HepG2 (cell line): ENCODE results near the gene TCEA3. TPM values are rescaled to one million over a fixed set of nuclear protein-coding genes. Genes with fewer than 3 reads are reported as not detected.

Source experiments
- ASH2L ChIP-seq: fragments of 300-600, 200-600 bp; sonication (generic); IDR thresholded peaks from 2 replicates; pipeline ENCODE4 v1.7.0; 2017; ENCODE audit warnings: low read depth, mild to moderate bottlenecking, moderate library complexity, mixed read lengths, low read length; ENCODE audit not compliant: insufficient read length
- ATF4 ChIP-seq, 2 experiments: fragments of 450-650 bp in 1 of 2; sonication (generic) in 1 of 2; formaldehyde crosslinking; IDR thresholded peaks; 2 replicates each; pipeline versions ENCODE4 v1.5.0 to v1.8.0; 2020 to 2022; ENCODE audit warnings: mild to moderate bottlenecking in 1 of 2, missing genetic modification reagents in 1 of 2
- GTF3A ChIP-seq: sonication (generic); formaldehyde crosslinking; conservative IDR thresholded peaks from 2 replicates; pipeline ENCODE4 v1.4.0; 2020; ENCODE audit warnings: mild to moderate bottlenecking, missing genetic modification reagents
- HNRNPUL1 ChIP-seq: fragments of 200-400 bp; formaldehyde crosslinking; IDR thresholded peaks from 2 replicates; pipeline ENCODE4 v1.6.1; 2017; ENCODE audit warnings: low read depth, mild to moderate bottlenecking, low read length, moderate library complexity
- HOMEZ ChIP-seq: IDR thresholded peaks from 2 replicates; pipeline ENCODE4 v1.6.1; 2016; ENCODE audit warnings: low read depth
- MLLT10 ChIP-seq: sonication (generic); formaldehyde crosslinking; IDR thresholded peaks from 2 replicates; pipeline ENCODE4 v1.4.0; 2020; ENCODE audit warnings: missing genetic modification reagents
- SETDB1 ChIP-seq: sonication (generic); formaldehyde crosslinking; IDR thresholded peaks from 2 replicates; pipeline ENCODE4 v1.5.1; 2020; ENCODE audit warnings: missing genetic modification reagents, mild to moderate bottlenecking, borderline replicate concordance
- SMC3 ChIP-seq: IDR thresholded peaks from 2 replicates; pipeline ENCODE4 v1.6.1; 2011; ENCODE audit warnings: low read length, improper control_type of control experiment
- SP140L ChIP-seq: sonication (generic); formaldehyde crosslinking; IDR thresholded peaks from 2 replicates; pipeline ENCODE4 v1.4.0; 2020; ENCODE audit warnings: missing genetic modification reagents, borderline replicate concordance
- ZC3H4 ChIP-seq: sonication (generic); formaldehyde crosslinking; IDR thresholded peaks from 2 replicates; pipeline ENCODE4 v1.4.0; 2020; ENCODE audit warnings: missing genetic modification reagents, borderline replicate concordance
- ZNF44 ChIP-seq: sonication (generic); formaldehyde crosslinking; IDR thresholded peaks from 2 replicates; pipeline ENCODE4 v1.5.1; 2020; ENCODE audit warnings: mild to moderate bottlenecking, missing genetic modification reagents
- ZNF446 ChIP-seq: sonication (generic); formaldehyde crosslinking; IDR thresholded peaks from 2 replicates; pipeline ENCODE4 v1.5.0; 2020; ENCODE audit warnings: mild to moderate bottlenecking, missing genetic modification reagents
- ZNF564 ChIP-seq: sonication (generic); formaldehyde crosslinking; IDR thresholded peaks from 2 replicates; pipeline ENCODE4 v1.8.1; 2023; ENCODE audit warnings: mild to moderate bottlenecking, missing genetic modification reagents
- ZNF605 ChIP-seq: sonication (generic); formaldehyde crosslinking; IDR thresholded peaks from 2 replicates; pipeline ENCODE4 v1.8.0; 2022; ENCODE audit warnings: mild to moderate bottlenecking, missing genetic modification reagents
- ZNF670 ChIP-seq: sonication (generic); formaldehyde crosslinking; IDR thresholded peaks from 2 replicates; pipeline ENCODE4 v1.8.0; 2022; ENCODE audit warnings: mild to moderate bottlenecking, missing genetic modification reagents, borderline replicate concordance
- ZNF879 ChIP-seq: sonication (generic); formaldehyde crosslinking; IDR thresholded peaks from 2 replicates; pipeline ENCODE4 v1.8.1; 2023; ENCODE audit warnings: missing genetic modification reagents
- polyA plus RNA-seq, 8 experiments: library from polyadenylated mRNA; depleted of rRNA in 3 of 8; stranded (reverse) in 7 of 8; unstranded in 1 of 8; fragments of >200 nt; fragmentation: Illumina TruSeq in 4 of 8; extraction: Trizol in 4 of 8; gene quantifications; 2 replicates each; pipeline versions ENCODE4 v1.2.1 to v1.2.3, GENCODE V29; 2011 to 2016; ENCODE audit warnings: low read depth in 4 of 8, missing spikeins in 1 of 8, mixed read lengths in 1 of 8; ENCODE audit not compliant: insufficient read depth in 1 of 8
- total RNA-seq, 5 experiments: library from RNA; depleted of rRNA; stranded (reverse); fragments of >200 nt; fragmentation: Illumina TruSeq; extraction: Trizol; gene quantifications; 2 replicates each; pipeline ENCODE4 v1.2.3, GENCODE V29; 2016; ENCODE audit warnings: low read depth in 1 of 5
- TF ChIP-seq, protein P1 (sequence below): sonication (generic); formaldehyde crosslinking; IDR thresholded peaks from 2 replicates; pipeline ENCODE4 v1.8.1; 2023; ENCODE audit warnings: mild to moderate bottlenecking, missing genetic modification reagents
- TF ChIP-seq, protein P2 (sequence below): sonication (generic); formaldehyde crosslinking; IDR thresholded peaks from 2 replicates; pipeline ENCODE4 v1.4.0; 2020; ENCODE audit warnings: low read depth, mild to moderate bottlenecking, missing genetic modification reagents

The TCEA3 gene
- total and polyA plus RNA-seq, 2 of the 13 experiments (the other 11 are each of a cell fraction or from before 2014, with no cell fraction given), result 55.5 to 84.6 TPM

DNA sequence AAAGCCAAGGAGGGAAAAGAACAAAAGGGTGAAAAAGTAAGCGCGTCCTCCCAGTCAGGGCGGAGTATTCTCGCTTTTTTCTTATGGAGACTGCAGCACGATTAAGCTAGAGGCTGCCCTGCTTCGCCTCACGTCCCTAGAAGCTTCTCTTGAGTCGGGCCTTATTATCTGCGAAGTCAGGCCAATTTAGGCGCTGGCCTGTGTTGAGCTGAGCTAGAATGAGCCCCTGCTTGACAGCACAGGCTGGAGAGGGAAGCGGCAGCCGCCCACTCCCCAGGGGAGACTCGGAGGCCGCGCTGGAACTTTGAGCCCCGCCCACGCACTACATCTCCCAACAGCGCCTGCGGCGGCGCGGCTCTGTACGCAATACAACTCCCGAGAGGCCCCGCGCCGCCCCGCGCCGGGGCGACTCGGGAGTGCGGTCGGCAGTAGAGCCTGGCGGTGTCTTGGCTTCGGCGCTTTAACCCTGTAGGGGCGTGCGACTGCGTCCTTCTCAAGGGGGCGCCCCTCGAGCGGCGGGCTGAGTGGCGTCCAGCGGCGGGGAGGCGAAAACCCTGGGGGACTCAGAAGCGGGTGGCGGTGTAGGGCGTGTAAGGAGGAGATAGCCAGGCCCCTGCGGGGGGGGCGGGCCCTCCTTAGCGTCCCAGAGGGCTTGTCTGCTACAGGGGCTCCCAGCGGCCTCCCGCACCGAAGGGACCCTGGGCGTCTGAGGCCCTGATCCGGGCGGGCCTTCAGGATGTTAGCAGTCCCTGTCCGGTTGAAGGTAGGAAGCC lies 55.8 kb downstream of the TCEA3 start (continued):
- TF ChIP-seq HNRNPUL1 (no peak), MLLT10 (CRISPR knock-in tag) (no peak), ZNF670 (no peak; the same call in 1 of the 2 replicates), ATF4 (CRISPR knock-in tag; IDR thresholded peaks at IDR 0.05) (peak in 1 of 2 experiments; percentile 78; a peak in 2 of 4 replicates), ZNF605 (CRISPR knock-in tag) (no peak), ASH2L (peak; percentile 75), GTF3A (CRISPR knock-in tag) (no peak; the same call in 1 of the 2 replicates), ZNF564 (peak; percentile 83; the same call in 1 of the 2 replicates), ZNF44 (CRISPR knock-in tag) (no peak), ZC3H4 (CRISPR knock-in tag) (no peak), SP140L (no peak), SETDB1 (CRISPR knock-in tag) (no peak), HOMEZ (peak; percentile 85; the same call in 1 of the 2 replicates), ZNF879 (CRISPR knock-in tag) (no peak), SMC3 (no peak), ZNF446 (CRISPR knock-in tag) (no peak)
- TF ChIP-seq, protein P1, sequence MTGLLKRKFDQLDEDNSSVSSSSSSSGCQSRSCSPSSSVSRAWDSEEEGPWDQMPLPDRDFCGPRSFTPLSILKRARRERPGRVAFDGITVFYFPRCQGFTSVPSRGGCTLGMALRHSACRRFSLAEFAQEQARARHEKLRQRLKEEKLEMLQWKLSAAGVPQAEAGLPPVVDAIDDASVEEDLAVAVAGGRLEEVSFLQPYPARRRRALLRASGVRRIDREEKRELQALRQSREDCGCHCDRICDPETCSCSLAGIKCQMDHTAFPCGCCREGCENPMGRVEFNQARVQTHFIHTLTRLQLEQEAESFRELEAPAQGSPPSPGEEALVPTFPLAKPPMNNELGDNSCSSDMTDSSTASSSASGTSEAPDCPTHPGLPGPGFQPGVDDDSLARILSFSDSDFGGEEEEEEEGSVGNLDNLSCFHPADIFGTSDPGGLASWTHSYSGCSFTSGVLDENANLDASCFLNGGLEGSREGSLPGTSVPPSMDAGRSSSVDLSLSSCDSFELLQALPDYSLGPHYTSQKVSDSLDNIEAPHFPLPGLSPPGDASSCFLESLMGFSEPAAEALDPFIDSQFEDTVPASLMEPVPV (CRISPR knock-in tag), result peak; percentile 66; the same call in 1 of the 2 replicates
- TF ChIP-seq, protein P2, sequence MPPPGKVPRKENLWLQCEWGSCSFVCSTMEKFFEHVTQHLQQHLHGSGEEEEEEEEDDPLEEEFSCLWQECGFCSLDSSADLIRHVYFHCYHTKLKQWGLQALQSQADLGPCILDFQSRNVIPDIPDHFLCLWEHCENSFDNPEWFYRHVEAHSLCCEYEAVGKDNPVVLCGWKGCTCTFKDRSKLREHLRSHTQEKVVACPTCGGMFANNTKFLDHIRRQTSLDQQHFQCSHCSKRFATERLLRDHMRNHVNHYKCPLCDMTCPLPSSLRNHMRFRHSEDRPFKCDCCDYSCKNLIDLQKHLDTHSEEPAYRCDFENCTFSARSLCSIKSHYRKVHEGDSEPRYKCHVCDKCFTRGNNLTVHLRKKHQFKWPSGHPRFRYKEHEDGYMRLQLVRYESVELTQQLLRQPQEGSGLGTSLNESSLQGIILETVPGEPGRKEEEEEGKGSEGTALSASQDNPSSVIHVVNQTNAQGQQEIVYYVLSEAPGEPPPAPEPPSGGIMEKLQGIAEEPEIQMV (CRISPR knock-in tag), result peak; percentile 44; the same call in 1 of the 2 replicates
